NCI-H345 treated with DMSO at 0.1 percent for 48 hours (cell line): ENCODE measurements around the gene PRPF18.

Source experiments
- DNase-seq: peaks from one replicate; lab custom pipeline; 2025; ENCODE audit not compliant: unreplicated experiment; lab: John Stamatoyannopoulos, UW

PRPF18 gene

DNA sequence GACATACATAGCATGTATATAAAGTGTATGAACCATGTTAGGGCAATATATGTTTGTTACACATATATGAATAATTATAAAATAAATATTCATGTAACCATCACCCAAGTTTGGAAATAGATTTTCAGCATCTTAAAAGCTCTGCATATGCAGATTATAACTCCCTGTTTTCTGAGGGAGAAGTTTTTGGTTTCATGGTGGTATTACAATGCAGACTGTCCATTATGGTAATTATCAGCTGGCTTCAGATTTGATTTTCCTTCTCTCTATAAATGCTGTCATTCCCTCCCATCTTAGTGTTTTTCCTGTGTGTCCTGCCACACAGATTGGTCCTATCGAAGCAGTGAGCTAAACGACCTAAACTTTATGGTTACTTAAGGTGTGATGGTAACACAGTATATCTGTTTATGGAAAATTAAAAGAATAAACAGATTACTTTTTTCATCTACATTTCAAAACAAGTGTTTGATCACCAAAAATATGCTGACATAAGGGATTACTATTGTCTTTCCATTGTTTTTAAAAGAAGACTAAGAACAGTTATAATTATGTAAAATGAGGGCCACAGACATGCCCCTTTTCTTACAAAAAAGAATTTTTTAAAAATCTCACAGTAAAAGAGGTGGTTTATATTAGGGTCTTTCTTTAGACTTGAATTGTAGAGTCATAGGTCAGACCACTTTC is 17.7 kb downstream of the PRPF18 start:
- DNase-seq = no peak

DNA sequence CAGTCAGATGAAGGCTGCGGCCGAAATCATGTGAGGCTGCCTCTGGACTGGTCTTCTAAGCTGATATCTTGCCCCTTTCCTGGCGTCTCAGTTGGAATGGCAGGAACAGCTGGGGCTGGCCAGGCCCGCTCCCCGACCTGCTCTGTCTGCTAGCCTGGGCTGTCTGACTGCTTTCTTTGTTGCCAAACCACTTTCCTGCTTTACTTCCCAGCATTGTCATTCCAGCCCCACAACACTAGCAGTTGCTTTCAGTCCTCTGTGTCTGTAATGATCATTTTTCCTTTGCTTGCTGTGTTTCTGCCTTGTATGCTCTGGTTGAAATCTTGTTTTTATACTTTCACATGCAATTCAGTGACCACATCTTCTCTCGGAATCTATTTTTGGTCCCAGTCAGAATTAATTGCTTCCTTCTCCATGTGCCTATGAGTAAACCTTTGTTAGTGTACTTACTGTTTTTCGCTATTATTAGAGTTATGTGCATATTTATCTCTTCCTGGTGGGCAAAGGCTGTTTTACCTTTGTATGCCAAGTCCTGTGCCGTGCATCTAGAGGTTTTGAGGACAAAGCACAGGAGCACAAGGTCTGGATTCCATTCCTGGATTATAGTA is 21.6 kb downstream of the PRPF18 start:
- no peak for DNase-seq

DNA sequence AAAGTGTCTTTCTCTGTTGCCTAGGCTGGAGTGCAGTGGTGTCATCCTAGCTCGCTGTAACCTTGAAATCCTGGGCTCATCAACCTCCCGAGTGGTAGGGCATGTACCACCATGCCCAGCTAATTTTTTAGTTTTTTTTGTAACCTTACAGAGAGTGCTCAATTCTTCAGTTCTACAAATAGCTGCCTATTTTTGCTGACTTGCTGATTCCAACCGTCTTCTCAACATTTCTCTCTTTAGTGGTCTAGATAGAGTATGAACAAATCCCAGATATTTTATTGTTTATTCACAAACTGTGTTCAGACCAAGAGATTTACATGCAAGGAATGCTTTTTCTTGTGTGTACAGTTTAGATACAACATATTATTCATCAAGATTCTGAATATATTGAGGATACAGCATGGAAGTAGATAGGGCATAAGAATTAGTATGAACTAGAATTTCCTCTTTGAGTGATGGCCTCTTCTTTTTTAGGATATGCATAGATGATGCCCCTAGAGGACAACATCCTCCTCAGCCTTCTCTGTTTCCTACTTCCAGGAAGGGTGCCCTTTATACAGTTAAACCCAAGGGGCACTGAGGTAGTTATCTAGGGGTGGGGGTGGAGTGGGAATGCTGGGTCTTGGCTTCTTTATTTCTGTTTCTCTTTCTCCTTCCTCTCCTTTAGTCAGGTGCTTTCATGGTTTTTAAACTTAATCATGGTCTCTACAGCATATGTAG is 26.0 kb downstream of the PRPF18 start:
- no peak for DNase-seq

DNA sequence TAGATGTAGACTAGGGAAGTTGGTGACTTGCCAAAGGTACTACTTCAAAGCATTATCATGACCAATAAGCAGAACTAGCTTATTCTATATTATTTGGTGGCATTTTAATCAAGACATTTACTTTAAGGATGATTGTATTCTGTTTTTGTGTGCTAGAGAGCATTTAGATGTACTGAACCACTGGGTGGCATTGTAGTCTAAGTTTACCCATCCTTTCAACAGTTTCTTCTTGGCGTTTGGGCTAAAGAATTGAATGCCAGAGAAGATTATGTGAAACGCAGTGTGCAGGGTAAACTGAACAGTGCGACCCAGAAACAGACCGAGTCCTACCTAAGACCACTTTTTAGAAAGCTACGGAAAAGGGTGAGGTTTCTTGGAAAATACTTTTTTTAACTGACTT is 26.8 kb downstream of the PRPF18 start:
- no peak for DNase-seq

DNA sequence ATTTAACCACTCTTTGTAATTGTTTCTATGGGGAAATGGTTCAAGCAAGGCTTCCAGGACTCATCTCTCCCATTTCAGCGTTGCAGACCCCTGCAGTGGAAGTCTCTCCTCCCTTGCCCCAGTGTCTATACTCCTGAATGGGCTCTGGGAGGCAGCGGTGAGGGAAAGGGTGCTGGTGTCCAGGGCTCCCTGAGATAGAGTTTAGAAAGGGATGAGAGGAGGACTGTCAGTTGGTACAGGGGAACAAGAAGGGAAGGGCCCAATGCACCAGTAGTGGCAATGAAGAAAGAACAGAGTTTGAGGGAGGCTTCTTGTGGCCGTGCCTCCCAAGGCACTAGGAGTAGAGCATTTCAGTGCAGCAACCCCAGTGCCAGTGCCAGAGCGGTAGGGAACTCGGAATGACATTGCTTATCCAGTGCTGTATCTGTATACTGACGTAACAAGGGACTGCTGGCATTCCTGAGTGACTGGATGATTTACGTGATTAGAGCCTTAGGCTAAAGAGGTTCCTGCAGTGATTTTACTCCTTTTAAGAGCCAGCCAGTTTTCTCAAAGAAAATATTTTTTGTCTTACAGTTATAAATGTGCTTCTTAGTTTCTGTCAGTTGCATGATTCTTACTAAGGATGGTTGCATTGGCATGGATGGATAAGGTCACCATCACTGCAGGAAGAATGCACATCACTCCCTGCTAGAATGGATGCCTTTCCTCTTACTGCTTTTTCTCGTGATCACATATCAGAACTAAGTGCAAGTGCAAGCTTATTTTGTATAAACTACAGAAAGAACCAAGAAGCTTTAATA is 28.0 kb downstream of the PRPF18 start:
- DNase-seq = no peak

DNA sequence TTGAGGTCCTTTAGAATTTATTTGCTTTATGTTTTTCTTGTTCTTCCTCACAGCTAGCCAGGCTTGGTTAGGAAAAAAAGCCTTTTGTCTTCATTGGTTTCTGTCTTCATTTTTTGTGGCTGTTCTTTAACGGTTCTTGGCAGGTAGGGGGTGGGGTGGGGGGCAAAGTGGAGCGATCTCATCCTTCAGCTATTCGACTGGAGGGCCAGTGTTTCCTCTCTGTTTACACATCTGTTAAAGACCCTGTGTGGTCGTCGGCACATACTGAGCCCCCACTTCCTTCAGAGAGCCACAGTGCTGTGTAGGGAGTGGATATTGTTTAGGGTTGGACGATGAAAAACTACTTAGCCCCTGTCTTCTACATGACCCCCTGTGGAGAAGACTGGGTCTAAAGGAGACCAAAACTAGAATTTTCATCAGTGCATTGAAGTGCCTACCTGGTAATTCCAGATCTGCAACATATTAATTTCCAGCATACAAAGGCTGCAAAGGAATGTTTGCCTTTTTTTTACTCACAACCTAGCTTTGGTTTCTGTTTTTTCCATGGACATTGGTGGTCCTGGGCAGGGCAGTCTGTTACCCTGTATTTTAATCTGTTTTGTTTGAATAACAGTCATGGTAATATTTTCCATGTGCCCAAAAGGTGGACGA is 29.0 kb downstream of the PRPF18 start:
- DNase-seq = no peak

DNA sequence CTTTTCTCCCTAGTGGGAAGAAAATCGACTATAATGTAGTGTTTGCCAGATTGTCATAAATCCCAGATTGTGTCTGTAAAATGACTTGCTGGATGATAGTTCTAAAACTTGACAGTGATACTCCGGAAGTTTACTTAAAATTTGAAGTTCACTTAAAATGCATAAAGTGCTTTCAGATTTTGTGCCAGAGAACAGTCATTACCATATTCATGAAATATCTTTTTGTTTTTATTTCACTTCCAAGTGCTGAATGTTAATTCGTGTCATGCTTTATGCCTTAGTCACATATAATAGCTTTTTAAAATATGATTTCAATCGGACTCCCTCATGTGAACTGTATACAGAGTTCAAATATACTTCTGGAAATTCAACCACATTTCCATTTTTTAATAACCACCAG is 30.4 kb downstream of the PRPF18 start:
- no peak for DNase-seq

DNA sequence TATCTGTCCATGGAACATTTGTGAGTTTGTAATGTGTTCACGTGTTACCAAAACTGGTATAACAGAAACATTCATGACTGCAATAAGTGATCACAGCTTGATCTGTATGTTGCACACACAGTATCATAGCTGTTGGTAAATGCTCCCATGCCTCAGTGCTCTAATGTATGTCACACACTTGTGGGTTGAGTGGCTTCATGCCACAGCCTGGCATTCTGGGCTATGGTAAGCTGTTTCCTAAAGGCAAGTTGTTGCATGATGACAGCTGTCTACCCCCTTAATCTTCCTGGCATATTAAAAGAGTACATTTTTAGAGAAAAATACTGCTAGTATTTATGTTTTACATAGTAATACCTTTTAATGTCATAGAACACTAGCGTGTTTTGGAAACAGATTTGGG is 35.2 kb downstream of the PRPF18 start:
- DNase-seq = no peak

DNA sequence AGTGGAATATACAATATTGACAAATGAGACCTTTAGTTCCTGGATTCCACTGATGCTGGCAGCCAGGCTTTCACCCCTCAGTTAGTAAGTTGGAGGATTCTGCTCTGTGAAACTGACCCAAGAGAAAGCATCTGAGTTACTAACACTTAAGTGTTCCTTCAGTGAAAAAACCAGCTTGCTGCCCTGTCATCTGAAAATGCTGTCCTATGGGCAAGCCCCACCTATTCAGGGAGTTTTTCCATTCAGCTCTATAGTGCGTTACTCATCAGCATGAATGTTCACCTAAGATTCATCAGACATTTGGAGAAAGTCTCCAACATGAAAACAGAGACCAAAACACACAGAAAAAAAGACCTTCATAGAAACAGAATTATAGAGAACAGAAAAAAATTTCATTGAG is 37.9 kb downstream of the PRPF18 start:
- DNase-seq = no peak

DNA sequence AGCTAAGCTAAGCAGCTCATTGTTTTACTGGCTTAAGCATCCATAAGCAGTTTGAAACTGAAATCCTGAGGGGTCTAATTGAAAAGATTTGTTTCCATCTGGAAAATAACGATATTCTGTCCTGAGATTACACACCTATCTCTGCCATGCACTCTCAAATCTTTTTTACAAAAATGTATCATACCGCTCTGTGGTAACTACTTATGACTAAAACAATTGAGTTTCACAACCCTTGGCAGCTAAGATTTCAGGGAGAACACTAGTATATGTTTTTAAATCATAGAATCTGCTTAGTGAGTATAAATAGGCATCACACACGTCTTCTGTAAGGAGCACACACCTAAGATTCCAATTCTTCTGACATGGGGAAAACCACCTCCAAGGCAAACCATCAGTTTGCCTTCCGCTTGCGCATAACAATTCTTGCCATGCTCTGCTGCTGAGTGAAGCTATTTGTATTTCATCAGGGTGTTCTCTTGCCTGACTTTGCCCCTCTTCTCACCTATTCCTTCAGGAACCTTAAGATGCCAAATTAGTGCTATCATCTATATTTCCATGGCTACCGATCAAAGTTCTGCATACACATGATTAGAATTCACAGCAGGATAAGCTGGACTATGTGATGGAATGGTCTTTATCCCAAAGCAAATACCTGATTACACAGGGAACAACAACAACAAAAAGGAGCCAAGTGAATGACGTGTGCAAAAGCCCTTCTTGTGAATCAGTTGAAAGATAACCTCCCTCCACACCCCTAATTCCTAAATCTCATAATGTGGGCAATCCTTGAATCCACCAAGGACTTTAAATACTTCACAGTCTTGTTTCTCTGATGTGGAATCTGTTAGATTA is 40.9 kb downstream of the PRPF18 start:
- no peak for DNase-seq

DNA sequence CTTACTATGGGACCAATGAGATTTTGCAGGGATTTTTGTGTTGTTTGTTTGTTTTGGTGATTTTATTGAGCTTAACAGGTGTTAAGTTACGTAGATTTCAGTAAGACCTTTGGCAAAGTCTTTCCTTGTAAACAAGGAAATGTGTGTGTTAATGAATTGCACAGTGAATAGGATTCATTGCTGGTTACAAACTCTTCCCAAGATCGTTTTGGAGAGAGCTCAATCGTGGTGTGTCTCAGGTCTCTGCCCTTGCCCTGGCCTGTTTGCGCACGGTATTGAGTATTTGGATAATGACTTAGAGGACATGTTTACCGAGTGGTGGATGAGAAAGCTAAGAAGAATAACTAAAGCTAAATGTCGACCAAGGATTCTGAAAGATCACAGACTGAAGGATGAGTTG is 41.9 kb downstream of the PRPF18 start:
- DNase-seq = no peak

DNA sequence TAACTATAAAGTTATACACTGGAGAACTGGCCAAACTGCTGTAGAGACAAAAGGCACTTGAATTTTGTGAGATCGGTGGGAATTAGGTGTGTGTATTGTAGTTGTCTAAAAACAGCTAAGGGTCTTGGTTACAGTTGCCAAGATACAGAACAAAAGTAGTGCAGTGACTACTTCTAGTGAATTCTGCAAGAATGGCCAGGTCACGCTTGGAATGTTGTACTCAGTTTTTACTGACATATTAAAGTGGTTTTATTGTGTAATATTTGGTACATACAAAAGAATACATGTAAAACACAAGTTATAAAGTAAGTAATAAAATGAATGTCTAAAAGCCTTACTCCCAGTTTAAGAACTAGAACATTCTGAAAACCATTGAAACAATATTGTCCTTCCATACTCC is 42.4 kb downstream of the PRPF18 start:
- DNase-seq = no peak

DNA sequence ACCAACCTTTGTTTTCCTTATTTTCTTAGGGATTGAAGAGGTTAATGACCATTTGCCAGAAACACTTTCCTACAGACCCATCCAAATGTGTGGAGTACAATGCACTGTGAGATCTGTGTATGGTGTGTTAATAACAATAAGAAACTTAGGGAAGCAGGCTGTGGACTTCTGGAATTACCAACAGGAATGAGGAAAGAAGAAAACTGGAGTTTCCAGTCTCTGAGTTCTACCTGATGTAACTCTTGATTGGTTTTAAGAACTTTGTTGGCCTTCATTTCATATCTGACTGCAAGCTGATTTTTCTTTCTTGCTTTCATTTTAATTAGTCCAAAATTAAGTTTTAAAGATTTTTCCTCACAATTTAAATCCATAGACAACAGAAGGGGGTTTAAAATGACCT is 43.5 kb downstream of the PRPF18 start:
- no peak for DNase-seq

DNA sequence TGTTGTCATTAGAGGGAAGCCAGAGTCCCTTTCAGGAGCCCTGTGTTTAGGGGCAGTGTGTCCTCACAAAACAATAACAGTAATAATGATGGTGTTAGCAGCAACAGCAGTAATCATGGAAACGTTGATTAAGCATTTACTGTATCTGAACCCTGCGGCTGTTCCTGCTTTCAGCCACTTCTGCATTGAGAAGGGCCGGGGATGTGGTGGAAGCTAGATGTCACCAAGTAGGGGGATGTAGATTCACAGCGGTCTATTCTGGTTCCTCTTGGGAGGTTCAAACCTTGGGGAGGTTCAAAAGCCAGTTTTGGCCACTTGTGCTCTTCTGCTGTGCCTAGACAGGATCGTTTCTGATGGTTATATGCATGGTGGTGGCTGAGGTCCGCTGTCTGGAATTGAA is 44.8 kb downstream of the PRPF18 start:
- no peak for DNase-seq

DNA sequence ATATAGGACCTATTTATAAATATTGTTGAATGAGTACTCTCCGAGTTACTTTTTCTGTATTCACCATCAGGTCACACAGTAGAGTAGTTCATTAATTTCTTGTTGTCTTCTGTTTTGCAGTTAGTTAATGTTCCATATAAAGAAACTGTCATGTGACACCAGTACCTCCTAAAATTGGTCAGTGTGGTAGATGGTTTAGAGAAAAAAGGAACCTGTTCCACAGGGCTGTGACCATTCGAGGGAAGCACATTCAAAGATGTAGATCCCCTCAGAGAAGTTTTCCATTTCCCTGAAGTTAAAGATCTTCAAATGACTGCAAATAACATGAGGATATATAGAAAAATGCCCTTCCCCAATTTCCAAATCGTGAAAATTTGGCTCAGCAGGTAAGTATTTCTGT is 45.7 kb downstream of the PRPF18 start:
- DNase-seq = no peak

DNA sequence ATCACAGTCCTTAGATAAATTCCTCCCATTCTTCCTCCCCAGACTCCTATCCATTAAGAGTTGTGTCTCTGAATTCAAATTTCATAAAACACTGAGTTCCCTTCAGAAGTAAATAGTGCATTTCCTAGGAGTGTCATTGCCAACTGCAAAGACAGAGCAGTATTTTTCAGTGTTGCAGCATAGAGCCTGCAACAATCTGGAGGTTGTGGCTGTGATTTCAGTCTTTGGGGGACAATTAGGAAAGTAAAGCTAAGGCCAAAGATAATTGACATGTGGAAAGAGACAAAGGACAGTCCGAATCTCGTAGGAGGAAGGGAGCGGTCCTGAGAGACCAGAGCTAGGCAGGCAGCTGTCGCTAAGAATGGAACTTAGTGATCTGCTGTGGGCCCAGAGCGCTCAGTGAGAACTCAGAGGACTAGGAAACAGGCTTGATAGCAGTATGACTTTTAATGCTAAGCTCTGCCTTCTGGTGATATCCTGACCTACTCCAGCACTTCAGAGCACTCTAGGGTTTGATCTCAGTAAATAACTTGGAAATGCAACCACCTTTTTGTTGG is 46.2 kb downstream of the PRPF18 start:
- no peak for DNase-seq

DNA sequence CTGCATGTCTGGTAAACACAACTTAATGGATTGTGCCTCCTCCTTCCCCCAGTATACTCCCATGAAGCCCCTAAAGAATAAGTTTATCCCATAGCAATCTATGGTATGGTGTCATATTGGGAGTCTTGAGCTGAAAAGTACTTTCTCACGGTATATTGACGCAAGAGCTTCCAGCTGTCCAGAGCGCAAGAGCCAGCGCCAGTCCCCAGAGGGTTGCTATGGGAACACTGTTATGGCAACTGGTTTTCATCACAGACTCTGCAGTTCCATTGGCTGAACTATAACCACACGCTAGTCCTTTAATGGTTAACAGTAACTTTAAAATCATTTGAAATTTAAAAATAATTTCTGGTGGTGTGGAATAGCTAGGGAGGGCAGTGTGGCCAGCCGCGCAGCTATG is 46.9 kb downstream of the PRPF18 start:
- DNase-seq = no peak

DNA sequence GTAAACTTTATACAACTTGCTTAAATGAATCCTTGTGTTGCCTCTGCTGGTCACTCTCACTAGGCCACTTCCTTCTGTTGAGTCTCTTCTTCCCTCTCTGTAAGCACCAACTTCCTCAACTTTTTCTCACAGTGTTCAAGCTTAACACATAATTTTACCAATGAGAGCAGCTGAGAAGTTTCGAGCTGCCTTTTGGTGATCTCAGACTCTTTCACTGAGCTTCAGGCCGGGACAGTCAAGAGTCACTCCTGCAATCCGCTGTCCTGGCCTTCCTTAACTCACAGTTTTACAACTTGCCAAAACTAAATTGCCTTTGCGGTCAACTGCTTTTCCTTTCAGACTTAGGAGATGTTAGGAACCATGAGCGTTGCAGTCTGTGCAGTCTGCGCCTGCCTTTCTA is 47.4 kb downstream of the PRPF18 start:
- no peak for DNase-seq

DNA sequence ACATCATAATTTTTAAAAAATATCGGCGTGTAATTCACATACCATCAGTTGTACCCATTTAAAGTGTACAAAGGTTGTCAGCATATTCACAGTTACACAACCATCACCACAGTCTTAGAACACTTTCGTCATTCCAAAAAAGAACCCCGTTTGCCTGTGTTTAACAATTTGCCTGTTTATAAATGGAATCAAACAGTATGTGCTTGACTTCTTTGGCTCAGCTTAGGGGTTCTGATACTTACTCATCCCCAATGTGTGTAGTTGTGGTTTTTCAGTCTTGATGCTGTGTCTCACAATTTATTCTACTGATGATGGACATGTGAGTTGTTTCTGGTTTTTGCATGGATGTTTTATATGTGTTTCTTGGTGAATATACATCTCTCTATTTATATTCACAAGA is 50.0 kb downstream of the PRPF18 start:
- no peak for DNase-seq

DNA sequence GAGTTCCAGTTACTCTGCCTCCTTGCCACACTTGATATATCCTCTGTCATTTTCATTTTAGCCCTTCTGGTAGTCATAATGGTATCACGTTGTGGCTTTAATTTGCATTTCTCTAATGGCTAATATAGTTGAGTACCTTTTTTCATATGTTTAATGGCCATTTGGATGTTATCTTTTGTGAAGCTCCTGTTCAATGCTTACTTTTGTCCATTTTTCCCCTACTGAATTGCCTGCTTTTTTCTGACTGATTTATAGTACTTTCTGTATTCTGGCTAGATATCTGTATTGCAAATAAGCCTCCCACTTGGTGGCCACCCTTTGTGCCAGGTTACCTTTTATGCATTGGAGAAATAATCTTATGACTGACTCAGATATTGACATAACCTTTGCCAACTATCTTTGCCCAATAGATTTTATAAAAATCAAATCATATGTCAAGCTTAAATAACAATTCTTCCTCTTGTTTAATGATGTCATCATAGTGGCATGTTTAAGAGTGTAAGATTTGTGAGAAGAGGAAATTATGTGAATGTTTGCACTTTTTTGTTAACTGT is 50.6 kb downstream of the PRPF18 start:
- DNase-seq = no peak
